H9 (cell line): ENCODE data around the gene ADAMTS3. TPM values are rescaled to one million over a fixed set of nuclear protein-coding genes. Genes with fewer than 3 reads are reported as not detected.

Source experiments
- DNase-seq: peaks from one replicate; pipeline ENCODE4 v3.0.0-alpha.2; 2017
- H2AFZ ChIP-seq: one replicate; pipeline ENCODE4 v1.6.1; 2013; ENCODE audit warnings: mild to moderate bottlenecking, low read length, control low read depth, moderate library complexity
- H2AK5ac ChIP-seq: 2 replicates; pipeline ENCODE4 v1.6.1; 2013; ENCODE audit warnings: low read length, control low read depth, mixed read lengths; ENCODE audit not compliant: insufficient read length
- H2BK120ac ChIP-seq: one replicate; pipeline ENCODE4 v1.6.1; 2013; ENCODE audit warnings: low read depth, mild to moderate bottlenecking, low read length, control low read depth, inconsistent platforms; ENCODE audit not compliant: poor library complexity, severe bottlenecking
- H2BK12ac ChIP-seq: 2 replicates; pipeline ENCODE4 v1.6.1; 2013; ENCODE audit warnings: low read length, control low read depth, mixed read lengths, low read depth; ENCODE audit not compliant: insufficient read length
- H2BK15ac ChIP-seq: 2 replicates; pipeline ENCODE4 v1.6.1; 2013; ENCODE audit warnings: low read depth, low read length, control low read depth
- H2BK20ac ChIP-seq: one replicate; pipeline ENCODE4 v1.6.1; 2013; ENCODE audit warnings: low read depth, mild to moderate bottlenecking, low read length, control low read depth, inconsistent platforms; ENCODE audit not compliant: poor library complexity, severe bottlenecking
- H2BK5ac ChIP-seq: 2 replicates; pipeline ENCODE4 v1.6.1; 2013; ENCODE audit warnings: low read length, control low read depth, mixed read lengths; ENCODE audit not compliant: insufficient read length
- H3K14ac ChIP-seq: 2 replicates; pipeline ENCODE4 v1.6.1; 2013; ENCODE audit warnings: low read length, control low read depth; ENCODE audit not compliant: insufficient read depth
- H3K18ac ChIP-seq: 2 replicates; pipeline ENCODE4 v1.6.1; 2013; ENCODE audit warnings: low read depth, mild to moderate bottlenecking, mixed read lengths, low read length, control low read depth; ENCODE audit not compliant: insufficient read length
- H3K23ac ChIP-seq: 2 replicates; pipeline ENCODE4 v1.6.1; 2013; ENCODE audit warnings: low read length, control low read depth, mixed read lengths, low read depth; ENCODE audit not compliant: insufficient read length
- H3K23me2 ChIP-seq: 2 replicates; pipeline ENCODE4 v1.6.1; 2013; ENCODE audit warnings: low read depth, mild to moderate bottlenecking, mixed read lengths, low read length, control low read depth; ENCODE audit not compliant: insufficient read length, poor library complexity, severe bottlenecking
- H3K27ac ChIP-seq: 2 replicates; pipeline ENCODE4 v1.5.1; 2013; ENCODE audit warnings: low read length, control low read depth, mixed read lengths, low read depth; ENCODE audit not compliant: insufficient read length
- H3K27me3 ChIP-seq: 2 replicates; pipeline ENCODE4 v1.6.1; 2013; ENCODE audit warnings: low read length, control low read depth, inconsistent platforms; ENCODE audit not compliant: insufficient read depth
- H3K4ac ChIP-seq: 2 replicates; pipeline ENCODE4 v1.6.1; 2013; ENCODE audit warnings: low read depth, mild to moderate bottlenecking, control low read depth, inconsistent platforms, low read length, moderate library complexity
- H3K4me1 ChIP-seq: 2 replicates; pipeline ENCODE4 v1.6.1; 2013; ENCODE audit warnings: low read length, control low read depth, inconsistent platforms; ENCODE audit not compliant: insufficient read depth
- H3K4me2 ChIP-seq: 2 replicates; pipeline ENCODE4 v1.6.1; 2013; ENCODE audit warnings: low read length, control low read depth, mixed read lengths; ENCODE audit not compliant: insufficient read length, insufficient read depth
- H3K56ac ChIP-seq: 2 replicates; pipeline ENCODE4 v1.6.1; 2013; ENCODE audit warnings: low read depth, mild to moderate bottlenecking, mixed read lengths, low read length, control low read depth; ENCODE audit not compliant: insufficient read length
- H3K79me1 ChIP-seq: 2 replicates; pipeline ENCODE4 v1.6.1; 2013; ENCODE audit warnings: low read depth, mild to moderate bottlenecking, moderate library complexity, low read length, control low read depth, inconsistent platforms; ENCODE audit not compliant: insufficient read depth, poor library complexity, severe bottlenecking
- H3K79me2 ChIP-seq: 2 replicates; pipeline ENCODE4 v1.6.1; 2013; ENCODE audit warnings: low read length, control low read depth, inconsistent platforms; ENCODE audit not compliant: insufficient read depth
- H3K9ac ChIP-seq: 2 replicates; pipeline ENCODE4 v1.6.1; 2013; ENCODE audit warnings: low read length, control low read depth, mixed read lengths; ENCODE audit not compliant: insufficient read length; ENCODE audit errors: extremely low read depth
- H3K9me3 ChIP-seq: one replicate; pipeline ENCODE4 v1.6.1; 2013; ENCODE audit warnings: low read depth, low read length, inconsistent platforms; ENCODE audit not compliant: control insufficient read depth
- H3T11ph ChIP-seq: one replicate; pipeline ENCODE4 v1.6.1; 2013; ENCODE audit warnings: mild to moderate bottlenecking, low read length, control low read depth, inconsistent platforms
- H4K20me1 ChIP-seq: one replicate; pipeline ENCODE4 v1.6.1; 2013; ENCODE audit not compliant: control insufficient read depth, insufficient read length, insufficient read depth
- H4K5ac ChIP-seq: 2 replicates; pipeline ENCODE4 v1.6.1; 2013; ENCODE audit warnings: low read depth, mild to moderate bottlenecking, mixed read lengths, low read length, control low read depth; ENCODE audit not compliant: insufficient read length
- H4K8ac ChIP-seq: replicated peaks from 2 replicates; pipeline ENCODE4 v1.6.1; 2013; ENCODE audit warnings: low read length, control low read depth, mixed read lengths, low read depth; ENCODE audit not compliant: insufficient read length
- H4K91ac ChIP-seq: 2 replicates; pipeline ENCODE4 v1.6.1; 2013; ENCODE audit warnings: low read depth, mild to moderate bottlenecking, moderate library complexity, mixed read lengths, low read length, control low read depth; ENCODE audit not compliant: insufficient read length
- H3K27ac Mint-ChIP-seq, 3 experiments: 2 replicates in 2 of 3; 3 replicates in 1 of 3; pipeline ENCODE4 v1.8.0; 2020 to 2021; ENCODE audit warnings: mixed read lengths in 3 of 3, mild to moderate bottlenecking in 1 of 3, moderate library complexity in 1 of 3
- H3K27me3 Mint-ChIP-seq: 2 replicates; pipeline ENCODE4 v1.8.0; 2021; ENCODE audit warnings: low read depth, mild to moderate bottlenecking, moderate library complexity, mixed read lengths
- H3K36me3 Mint-ChIP-seq, 3 experiments: 2 replicates in 2 of 3; 3 replicates in 1 of 3; pipeline ENCODE4 v1.8.0; 2020 to 2021; ENCODE audit warnings: low read depth in 3 of 3, mixed read lengths in 3 of 3; ENCODE audit not compliant: insufficient read depth in 1 of 3
- H3K4me1 Mint-ChIP-seq, 2 experiments: 2 replicates each; pipeline ENCODE4 v1.8.0; 2020; ENCODE audit warnings: mixed read lengths in 2 of 2
- H3K4me3 Mint-ChIP-seq, 2 experiments: 2 replicates in 1 of 2; 3 replicates in 1 of 2; pipeline ENCODE4 v1.8.0; 2020 to 2021; ENCODE audit warnings: mild to moderate bottlenecking in 2 of 2, mixed read lengths in 2 of 2, moderate library complexity in 1 of 2
- H3K9me3 Mint-ChIP-seq, 2 experiments: 2 replicates in 1 of 2; 3 replicates in 1 of 2; pipeline ENCODE4 v1.8.0; 2020; ENCODE audit warnings: mild to moderate bottlenecking in 2 of 2, mixed read lengths in 2 of 2, moderate library complexity in 1 of 2
- WGBS: extraction: QIAGEN DNeasy Blood & Tissue Kit; methylation state at CpG from one replicate; pipeline ENCODE4 v1.1.7; 2013; ENCODE audit warnings: missing lambda C conversion rate, low lambda C conversion rate, mixed read lengths; ENCODE audit not compliant: insufficient read length; ENCODE audit errors: extremely low coverage; 5-methylcytosine and 5-hydroxymethylcytosine counted together
- total RNA-seq: library from RNA; stranded (reverse); gene quantifications from 2 replicates; pipeline ENCODE4 v1.2.1, GENCODE V29; 2021
- TF ChIP-seq, protein P1 (sequence below): fragments of 200-600 bp; sonication (generic); conservative IDR thresholded peaks from 3 replicates; pipeline ENCODE4 v1.8.0; 2021; ENCODE audit warnings: antibody characterized with exemption, mild to moderate bottlenecking

ADAMTS3 gene
- total RNA-seq, 1 experiment from 2014 or later = 1.1 TPM

DNA sequence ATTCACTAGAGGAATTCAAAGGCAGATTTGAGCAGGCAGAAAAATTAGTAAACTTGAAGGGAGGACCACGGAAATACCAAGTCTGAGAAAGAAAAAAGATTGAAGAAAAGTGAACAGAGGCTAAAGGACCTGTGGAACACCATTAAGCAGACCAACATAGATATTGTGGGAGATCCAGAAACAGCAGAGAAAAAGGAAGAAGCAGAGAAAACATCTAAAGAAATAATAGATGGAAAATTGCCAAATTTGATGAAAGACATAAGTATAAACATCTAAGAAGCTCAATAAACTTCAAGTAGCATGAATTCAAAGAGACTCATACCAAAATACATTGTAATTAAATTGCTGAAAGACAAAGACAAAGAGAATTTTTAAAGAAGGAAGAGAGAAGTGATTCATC, 31.0 kb downstream of the ADAMTS3 start:
- Histone ChIP-seq H2BK5ac (no peak overlapping the region), H3K23ac (no peak overlapping the region), H3K9me3 (no peaks in the 10 kb centered on the region), H4K8ac (no peak overlapping the region), H3K9ac (no peak overlapping the region), H3K27ac (no peak overlapping the region), H2BK120ac (no peak overlapping the region), H2AK5ac (no peak overlapping the region), H2BK20ac (no peak overlapping the region), H2AFZ (no peak overlapping the region), H3K14ac (no peak overlapping the region), H4K20me1 (no peaks in the 10 kb centered on the region), H3K18ac (no peak overlapping the region), H3K23me2 (no peaks in the 10 kb centered on the region), H3K27me3 (no peaks in the 10 kb centered on the region), H3K79me1 (no peaks in the 10 kb centered on the region), H2BK12ac (no peak overlapping the region), H3K4me1 (no peaks in the 10 kb centered on the region), H4K5ac (no peak overlapping the region), H3T11ph (no peak overlapping the region), H3K56ac (no peak overlapping the region), H3K79me2 (no peaks in the 10 kb centered on the region), H3K4ac (no peak overlapping the region), H2BK15ac (no peak overlapping the region), H3K4me2 (no peak overlapping the region), H4K91ac (no peak overlapping the region)
- Mint-ChIP-seq H3K27ac (no peak overlapping the region), H3K4me1 (no peaks in the 10 kb centered on the region), H3K9me3 (peaks cover 33% of the 10 kb centered on the region in 2 experiments), H3K27me3 (no peaks in the 10 kb centered on the region), H3K36me3 (peaks cover 13 to 34% (median 18%) of the 10 kb centered on the region in 3 experiments), H3K4me3 (no peak overlapping the region)
- DNase-seq = no peak
- no CpG with 5 or more reads among the region's 1 CpG for WGBS
- TF ChIP-seq, protein P1, sequence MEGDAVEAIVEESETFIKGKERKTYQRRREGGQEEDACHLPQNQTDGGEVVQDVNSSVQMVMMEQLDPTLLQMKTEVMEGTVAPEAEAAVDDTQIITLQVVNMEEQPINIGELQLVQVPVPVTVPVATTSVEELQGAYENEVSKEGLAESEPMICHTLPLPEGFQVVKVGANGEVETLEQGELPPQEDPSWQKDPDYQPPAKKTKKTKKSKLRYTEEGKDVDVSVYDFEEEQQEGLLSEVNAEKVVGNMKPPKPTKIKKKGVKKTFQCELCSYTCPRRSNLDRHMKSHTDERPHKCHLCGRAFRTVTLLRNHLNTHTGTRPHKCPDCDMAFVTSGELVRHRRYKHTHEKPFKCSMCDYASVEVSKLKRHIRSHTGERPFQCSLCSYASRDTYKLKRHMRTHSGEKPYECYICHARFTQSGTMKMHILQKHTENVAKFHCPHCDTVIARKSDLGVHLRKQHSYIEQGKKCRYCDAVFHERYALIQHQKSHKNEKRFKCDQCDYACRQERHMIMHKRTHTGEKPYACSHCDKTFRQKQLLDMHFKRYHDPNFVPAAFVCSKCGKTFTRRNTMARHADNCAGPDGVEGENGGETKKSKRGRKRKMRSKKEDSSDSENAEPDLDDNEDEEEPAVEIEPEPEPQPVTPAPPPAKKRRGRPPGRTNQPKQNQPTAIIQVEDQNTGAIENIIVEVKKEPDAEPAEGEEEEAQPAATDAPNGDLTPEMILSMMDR = no peak
